C4-2B (cell line): ENCODE results near the gene HK1.

Source experiments
- CTCF ChIP-seq: fragments of 450-650 bp; conservative IDR thresholded peaks from 2 replicates; pipeline ENCODE4 v1.5.1; 2017; ENCODE audit warnings: mild to moderate bottlenecking
- ZFX ChIP-seq: fragments of 450-650 bp; IDR thresholded peaks from 2 replicates; pipeline ENCODE4 v1.6.1; 2017

GRCh38 chr10:69414036-69415018 lies 136.0 kb downstream of the HK1 start:
- TF ChIP-seq CTCF (no peak), ZFX (no peak)
